ENCODE measurements around the gene ASB10. TPM values are rescaled to one million over a fixed set of nuclear protein-coding genes. Genes with fewer than 3 reads are reported as not detected.
A peak's percentile ranks its signal among the peaks of the same experiment; 100 is the strongest.

ASB10 gene
- total RNA-seq, 4 donors from 2014 or later = not detected

DNA sequence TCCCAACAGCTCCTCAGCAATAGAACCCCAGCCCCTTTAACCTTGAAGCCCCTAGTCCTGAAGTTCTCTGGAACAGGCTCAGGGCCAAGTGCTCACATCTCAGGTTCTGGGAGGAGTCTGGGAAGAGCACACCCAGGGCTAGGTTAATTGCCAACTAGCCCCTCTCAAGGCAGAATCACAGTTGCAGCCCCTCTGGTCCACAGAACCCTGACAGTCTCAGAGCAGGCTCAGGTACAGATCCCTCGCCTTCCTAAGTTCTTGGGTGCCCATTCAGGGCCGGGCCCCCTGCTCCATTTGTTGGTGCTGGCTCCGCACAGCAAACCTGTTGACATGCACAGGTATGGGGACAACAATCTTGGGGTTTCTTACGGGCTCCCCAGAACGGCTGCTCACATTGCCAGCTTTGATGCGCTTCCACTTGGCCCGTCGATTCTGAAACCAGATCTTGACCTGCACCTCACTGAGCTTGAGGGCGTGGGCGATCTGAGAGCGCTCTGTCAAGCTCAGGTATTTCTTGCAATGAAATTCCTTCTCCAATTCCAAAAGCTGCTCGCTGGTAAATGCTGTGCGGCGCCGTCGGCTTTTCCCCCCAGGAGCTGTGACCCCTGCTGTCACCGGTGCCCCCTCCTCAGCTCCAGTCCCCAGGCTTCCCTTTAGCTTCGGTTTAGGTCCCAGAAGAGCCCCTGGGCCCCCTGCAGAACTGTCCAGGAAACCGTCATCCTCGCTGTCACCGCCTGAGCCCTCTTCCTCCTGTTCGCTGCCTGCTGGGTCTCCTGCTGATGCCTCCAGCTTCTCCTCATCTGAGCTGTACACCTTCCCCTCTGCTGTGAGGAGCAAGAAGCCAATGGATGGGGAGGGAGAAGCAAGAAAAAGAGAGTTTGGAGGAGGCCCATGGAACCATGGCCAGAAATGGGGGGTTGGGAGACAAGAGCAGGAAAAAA, 38.5 kb downstream of the ASB10 start:
- peak; percentile 41 for ATAC-seq (ENCODE audit: low FRiP score)
- no peak for TF ChIP-seq CTCF (IDR thresholded peaks at IDR 0.05)
- DNase-seq (ENCODE audit: low spot score) = no peak

DNA sequence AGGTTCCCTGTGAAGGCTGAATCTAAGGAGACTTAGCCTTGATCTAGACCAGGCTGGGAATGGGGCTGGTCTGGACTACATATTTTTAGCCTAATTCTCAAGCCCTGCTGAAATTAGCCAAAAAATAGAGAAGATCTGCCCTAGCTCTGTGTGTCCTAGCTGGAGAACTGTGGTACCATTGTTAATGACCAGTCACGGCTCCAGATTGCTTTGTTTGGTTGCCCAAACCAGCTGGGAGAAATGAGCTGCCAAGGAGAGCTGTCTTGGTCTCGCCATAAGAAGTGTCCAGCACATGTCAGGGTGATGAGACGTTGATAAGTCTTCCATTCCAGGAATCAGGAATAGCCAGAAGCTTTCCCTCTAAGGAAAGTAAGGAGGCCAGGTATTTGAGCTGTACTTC, 40.3 kb downstream of the ASB10 start:
- TF ChIP-seq CTCF (IDR thresholded peaks at IDR 0.05) = no peak
- ATAC-seq (ENCODE audit: low FRiP score) = no peak

GRCh38 chr7:151144387-151144786, 42.7 kb downstream of the ASB10 start:
- ATAC-seq (ENCODE audit: low FRiP score) (no peak), DNase-seq (ENCODE audit: low spot score) (no peak)
- TF ChIP-seq CTCF (IDR thresholded peaks at IDR 0.05) = no peak

More for the DNA sequence above, 40.3 kb downstream of the ASB10 start:
- no peak for DNase-seq (ENCODE audit: low spot score)

GRCh38 chr7:151143261-151144015, 43.6 kb downstream of the ASB10 start:
- no peak for TF ChIP-seq CTCF (IDR thresholded peaks at IDR 0.05)
- no peak for DNase-seq (ENCODE audit: low spot score)
- no peak for ATAC-seq (ENCODE audit: low FRiP score)

- DNase-seq (ENCODE audit: low spot score) (no peak), ATAC-seq (ENCODE audit: low FRiP score) (no peak)
Measured at GRCh38 chr7:151142686-151143040, 44.4 kb downstream of the ASB10 start.

More at GRCh38 chr7:151142686-151143040, 44.4 kb downstream of the ASB10 start:
- TF ChIP-seq CTCF (IDR thresholded peaks at IDR 0.05) = no peak

All from omental fat pad (tissue), 4 donors.